ENCODE results near the gene FKBP8.

The FKBP8 gene

DNA sequence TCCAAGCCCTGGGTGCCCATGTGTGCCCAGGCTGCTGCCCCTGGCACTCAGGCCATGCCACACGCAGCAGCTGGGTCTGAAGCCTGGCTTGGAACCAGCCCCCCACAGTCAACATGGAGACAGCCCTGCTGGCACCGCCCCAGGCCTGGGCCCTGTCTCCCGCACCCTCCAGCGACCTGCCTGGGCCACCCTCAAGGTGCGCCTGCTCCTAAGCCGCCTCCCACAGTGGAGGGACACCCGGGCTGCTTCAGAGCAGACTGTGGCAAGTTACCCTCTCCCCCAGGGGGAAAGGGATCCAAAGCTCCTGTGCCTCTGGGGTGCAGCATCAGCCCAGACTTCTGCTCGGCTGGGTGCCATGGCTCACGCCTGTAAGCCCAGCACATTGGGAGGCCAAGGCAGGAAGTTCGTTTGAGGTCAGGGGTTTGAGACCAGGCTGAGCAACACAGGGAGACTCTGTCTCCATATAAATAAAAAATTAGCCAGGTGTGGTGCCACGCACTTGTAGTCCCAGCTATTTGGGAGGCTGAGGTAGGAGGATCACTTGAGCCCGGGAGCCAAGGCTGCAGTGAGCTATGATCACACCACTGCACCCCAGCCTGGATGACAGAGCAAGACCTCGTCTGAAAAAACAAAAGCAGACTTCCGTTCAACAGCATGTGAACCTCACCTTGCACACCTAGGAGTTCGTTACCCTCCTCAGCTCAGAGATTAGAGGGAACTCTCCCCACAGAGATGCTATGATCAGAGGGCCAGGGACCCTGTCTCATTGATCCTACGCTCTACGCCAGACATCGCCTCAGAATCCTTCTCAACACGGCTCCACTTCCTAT is 37.1 kb downstream of the FKBP8 start:
- no peak for DNase-seq (ENCODE audit: low read depth)
- H3K4me3 ChIP-seq (ENCODE audit: low read depth, low read length): no peak overlapping the region

DNA sequence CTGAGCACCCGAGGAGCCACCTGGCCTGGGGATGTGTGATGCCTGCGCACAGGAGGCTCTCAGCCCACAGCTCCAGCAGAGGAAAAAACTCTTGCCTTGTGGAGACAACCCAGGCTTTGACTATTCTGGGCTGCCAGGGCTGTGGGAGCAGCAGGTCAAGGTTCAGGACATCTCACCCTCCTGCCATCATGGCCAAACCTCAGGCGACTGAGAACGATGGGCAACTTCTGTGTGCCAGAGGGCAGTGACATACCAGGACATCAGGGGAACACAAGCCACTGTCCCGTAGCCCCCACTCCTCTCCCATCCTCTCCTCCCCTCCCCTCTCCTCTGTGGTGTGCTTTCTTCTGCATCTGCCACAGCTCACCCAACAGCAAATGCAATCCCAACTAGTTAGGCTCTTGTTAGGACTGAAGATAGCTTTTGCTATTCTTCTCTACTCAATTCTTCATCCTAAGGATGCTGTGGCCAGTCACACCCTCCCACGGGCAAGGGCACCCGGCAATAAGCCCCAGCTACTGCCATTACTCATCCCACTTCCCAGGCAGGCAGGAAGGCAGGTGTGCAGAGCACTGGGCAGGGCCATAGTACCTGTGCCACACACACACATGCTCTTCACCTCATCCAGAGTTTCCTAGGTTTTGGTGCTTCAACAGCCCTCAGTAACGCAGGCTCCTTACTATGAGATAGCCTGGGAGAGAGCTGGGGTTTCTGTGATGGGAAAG is 38.3 kb downstream of the FKBP8 start:
- no peak overlapping the region for H3K4me3 ChIP-seq (ENCODE audit: low read depth, low read length)
- no peak for DNase-seq (ENCODE audit: low read depth)

DNA sequence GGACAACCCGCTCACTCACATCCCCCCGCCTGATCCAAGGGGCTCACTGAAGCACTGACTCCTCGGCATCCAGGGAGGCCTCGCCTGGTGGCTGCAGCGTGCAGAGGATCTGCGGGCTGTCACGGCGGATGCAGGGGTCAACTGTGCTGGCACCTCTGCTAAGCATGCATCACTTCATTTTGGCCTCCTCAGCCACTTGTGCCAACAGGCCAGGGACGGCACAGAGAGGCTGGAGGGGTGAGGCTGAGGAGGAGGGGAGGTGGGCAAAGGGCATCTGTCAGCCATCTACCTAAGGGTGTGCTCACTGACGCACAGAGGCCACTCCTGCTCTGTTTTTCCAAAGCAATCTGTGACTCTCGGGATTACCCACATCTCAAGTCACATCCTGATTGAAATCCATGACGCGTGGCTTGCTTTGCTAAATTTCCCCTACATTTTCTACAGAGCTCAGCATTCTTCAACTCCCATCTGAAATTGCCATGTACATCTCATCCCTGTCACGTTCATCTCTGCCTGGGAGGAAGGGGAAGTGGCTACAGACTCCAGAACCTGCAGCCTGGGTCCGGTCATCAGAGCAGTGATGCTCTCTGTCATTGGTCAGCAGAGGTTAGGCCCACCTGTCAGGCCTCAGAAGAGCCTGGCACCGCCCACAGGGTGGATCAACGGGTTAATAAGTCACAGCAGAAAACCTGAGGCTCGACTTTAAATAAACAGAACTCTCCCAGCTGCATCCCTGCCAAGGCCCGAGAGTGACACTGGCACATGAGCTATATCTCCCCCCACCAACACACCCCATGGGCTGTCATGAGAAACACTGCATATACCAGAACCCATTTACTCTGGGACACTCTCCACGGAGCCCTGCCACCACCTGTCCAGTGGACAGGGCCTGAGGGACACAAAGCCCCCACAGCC is 39.1 kb downstream of the FKBP8 start:
- no peak for DNase-seq (ENCODE audit: low read depth)
- no peak overlapping the region for H3K4me3 ChIP-seq (ENCODE audit: low read depth, low read length)

DNA sequence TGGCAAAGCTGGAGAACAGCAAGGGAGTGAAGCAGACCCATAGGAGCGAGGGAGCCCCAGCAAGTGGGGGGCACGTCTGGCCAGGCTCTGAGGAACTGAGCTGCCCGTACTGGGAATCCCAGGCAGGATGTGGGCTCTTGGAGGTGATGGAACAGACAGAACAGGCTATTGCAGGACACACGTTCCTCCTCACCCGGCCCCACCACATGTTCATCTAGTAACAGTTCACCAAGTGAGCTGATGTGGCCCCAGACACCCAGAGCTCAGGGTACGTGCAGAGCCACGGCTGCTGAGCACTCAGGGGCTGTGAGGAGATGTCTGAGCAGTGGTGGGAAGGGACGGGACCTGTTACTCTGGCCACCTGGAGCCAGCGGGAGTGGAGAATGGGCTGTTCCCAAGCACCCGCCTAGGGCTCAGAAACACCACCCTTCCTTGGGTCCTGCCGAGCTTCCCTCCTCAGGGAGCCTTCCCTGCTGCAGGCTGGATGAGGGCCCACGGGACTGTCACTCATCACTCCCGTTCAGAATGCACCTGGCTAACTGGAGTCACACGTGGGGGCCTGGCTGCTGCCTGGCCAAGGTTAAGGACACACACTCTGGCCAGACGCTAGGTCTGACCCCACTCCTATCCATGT is 39.9 kb downstream of the FKBP8 start:
- no peak for DNase-seq (ENCODE audit: low read depth)
- H3K4me3 ChIP-seq (ENCODE audit: low read depth, low read length): no peak overlapping the region

DNA sequence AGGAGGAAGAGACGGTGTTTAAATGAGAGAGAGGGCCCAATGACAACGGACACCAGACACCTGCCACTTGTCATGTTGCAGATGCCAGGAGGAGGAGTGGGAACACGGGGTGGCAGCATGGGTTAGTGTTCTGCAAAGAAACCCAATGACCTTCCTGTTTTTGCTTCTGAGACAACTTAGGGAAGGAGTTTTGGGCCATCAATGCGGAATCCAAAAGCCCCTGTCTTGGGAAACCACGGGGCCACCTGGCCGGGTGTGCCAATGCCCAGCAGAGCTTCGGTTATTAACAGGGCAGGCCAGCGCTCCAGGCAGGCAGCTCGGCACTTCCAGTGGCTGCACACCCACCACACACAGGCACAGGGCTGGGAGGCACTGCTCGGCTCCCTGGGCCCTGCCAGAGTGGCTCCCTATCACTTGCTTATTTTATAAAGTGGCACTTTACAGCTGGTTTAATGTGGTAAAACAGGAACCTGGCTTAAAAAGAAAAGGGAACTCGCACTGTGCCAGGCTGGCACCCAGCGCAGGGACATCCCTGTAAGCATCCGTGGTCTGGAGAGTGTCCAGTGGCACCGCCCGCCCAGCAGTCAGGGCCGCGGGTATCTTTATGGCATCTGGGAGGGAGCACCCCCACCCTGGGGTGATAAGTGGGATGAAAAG is 40.6 kb downstream of the FKBP8 start:
- no peak overlapping the region for H3K4me3 ChIP-seq (ENCODE audit: low read depth, low read length)
- DNase-seq (ENCODE audit: low read depth): no peak

DNA sequence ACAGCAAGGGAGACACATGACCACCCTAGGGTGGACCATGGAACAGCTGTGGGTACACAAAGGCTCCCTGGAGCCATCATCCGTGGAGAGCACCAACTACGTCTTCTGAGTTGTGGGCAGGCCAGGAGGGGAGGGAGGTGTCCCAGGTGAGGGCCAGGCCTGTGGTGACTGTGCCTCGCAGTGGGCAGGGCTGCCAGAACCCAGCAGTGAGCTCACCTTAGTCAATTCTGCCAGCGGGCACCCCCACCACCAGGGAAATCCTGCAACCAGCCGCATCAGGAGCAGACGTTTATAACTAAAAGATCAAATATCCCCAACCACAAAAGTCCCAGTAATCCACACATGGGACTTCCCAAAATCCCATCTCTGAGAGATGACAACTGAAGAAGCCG is 41.1 kb downstream of the FKBP8 start:
- no peak for DNase-seq (ENCODE audit: low read depth)
- no peak overlapping the region for H3K4me3 ChIP-seq (ENCODE audit: low read depth, low read length)

DNA sequence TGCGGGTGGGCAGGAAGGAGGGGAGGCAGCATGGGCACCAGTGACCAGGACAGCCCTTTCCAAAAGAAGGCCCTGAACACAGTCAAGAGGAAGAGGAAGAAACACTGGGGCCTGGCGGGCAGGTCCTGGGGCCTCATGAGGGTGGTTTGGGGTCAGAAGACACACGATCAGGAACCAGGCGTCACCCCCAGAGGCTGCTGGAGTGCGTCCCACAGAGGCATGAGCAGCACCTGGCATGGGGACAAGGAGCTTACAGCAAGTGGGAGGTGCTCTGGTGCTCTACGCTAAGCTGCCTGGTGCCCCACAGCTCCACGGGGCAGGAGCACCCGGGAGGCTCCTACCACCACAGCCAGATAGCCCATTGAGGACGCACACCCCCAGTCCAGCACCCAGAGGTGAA is 41.5 kb downstream of the FKBP8 start:
- no peak for DNase-seq (ENCODE audit: low read depth)
- H3K4me3 ChIP-seq (ENCODE audit: low read depth, low read length): no peak overlapping the region

DNA sequence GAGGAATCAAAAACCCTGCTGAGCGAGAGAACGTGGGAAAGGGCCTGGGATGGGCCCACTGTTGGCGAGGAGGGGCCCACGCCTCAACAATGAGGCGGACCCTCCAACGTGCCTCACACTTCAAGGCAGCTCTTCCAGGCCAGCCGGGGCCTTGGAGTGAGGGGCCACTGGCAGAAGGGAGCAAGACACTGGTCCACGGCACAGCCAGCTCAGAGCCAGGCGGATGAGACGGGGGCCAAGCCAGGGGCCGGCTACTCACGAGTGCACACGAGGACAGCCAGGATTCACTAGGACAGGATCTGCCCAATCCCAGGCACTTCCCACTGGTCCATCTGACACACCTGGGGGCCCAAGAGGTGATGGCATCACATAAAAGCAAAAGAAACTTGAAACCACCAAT is 42.0 kb downstream of the FKBP8 start:
- no peak for DNase-seq (ENCODE audit: low read depth)
- no peak overlapping the region for H3K4me3 ChIP-seq (ENCODE audit: low read depth, low read length)

DNA sequence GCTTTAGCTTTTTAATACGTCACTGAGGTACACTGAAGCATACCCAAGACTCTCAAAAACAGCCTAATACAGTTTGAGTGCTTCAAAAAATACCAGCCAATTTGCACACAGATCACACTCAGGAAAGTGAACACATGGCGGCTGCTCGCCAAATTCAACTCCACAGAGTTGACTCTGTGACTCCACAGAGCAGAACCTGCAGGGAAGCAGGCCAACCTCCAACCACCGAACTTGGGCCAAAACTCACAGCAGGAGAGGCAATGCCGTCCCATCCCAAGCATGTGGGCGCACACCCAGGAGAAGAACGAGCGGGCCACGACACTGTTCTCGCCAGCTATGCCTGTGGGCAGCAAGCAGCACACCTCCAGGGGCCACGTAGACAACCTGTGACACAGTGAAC is 42.6 kb downstream of the FKBP8 start:
- H3K4me3 ChIP-seq (ENCODE audit: low read depth, low read length): no peak overlapping the region
- no peak for DNase-seq (ENCODE audit: low read depth)

DNA sequence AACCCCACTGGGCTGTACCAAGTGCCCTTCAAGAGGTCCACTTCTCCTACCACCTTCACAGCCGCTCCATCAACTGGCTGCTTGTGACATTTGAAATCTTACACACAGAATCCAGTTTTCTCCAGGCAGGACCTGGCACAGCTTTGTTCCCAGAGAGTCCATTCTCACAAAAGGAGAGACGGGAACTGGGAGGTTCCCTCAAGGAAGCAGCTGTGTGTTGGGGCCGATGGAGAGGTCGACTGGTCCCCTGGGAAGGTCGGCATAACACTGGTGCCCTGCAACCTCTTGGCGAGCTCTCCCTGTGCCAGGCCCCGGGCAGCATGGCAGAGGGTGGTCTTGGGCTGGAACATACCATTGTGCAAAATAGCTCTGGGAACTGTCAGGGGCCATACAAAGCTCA is 43.0 kb downstream of the FKBP8 start:
- no peak for DNase-seq (ENCODE audit: low read depth)
- no peak overlapping the region for H3K4me3 ChIP-seq (ENCODE audit: low read depth, low read length)

DNA sequence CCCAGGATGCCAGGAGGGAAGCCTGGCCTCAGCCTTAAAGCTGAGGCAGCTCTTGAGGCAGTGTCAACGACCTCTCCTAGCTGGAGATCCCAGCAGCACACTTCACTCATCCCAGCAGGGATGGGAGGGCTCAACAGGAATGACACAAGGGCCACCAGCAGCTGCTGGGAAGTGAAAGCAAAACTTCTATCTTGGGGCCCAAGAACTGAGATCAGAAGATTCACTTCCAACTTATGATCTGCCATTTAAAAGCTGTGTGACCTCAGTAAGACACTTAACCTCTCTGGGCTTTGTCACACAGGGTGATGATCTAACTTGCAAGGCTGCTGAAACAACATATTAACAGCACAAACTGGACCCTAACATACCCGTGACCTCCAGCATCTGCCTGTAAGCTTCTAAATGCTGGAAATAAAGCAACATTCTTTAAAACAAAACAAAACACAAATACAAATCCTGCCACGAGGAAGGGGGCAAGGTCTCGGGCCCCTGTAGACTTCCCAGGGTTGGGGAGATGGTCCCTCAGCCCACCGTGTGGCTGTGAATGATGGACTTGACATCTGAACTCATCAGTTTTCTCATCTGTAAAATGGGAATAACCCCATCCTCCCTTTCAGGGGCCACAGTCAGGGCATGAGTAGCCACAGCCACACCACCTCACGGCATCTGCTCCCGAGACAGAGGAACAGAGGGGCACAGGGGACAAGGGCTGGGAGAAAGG is 44.2 kb downstream of the FKBP8 start:
- DNase-seq (ENCODE audit: low read depth): no peak
- H3K4me3 ChIP-seq (ENCODE audit: low read depth, low read length): no peak overlapping the region

DNA sequence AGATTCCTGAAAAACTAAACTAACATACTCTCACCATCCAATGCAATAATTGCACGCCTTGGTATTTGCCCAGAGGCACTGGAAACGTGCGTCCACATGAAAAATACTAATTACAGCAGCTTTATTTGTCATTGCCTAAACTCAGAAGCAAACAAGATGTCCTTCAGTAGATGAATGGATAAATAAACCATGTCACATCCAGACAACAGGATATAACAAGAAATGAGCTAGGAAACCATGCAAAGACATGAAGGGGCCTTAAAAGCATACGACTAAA is 46.5 kb downstream of the FKBP8 start:
- no peak for DNase-seq (ENCODE audit: low read depth)
- no peak overlapping the region for H3K4me3 ChIP-seq (ENCODE audit: low read depth, low read length)

DNA sequence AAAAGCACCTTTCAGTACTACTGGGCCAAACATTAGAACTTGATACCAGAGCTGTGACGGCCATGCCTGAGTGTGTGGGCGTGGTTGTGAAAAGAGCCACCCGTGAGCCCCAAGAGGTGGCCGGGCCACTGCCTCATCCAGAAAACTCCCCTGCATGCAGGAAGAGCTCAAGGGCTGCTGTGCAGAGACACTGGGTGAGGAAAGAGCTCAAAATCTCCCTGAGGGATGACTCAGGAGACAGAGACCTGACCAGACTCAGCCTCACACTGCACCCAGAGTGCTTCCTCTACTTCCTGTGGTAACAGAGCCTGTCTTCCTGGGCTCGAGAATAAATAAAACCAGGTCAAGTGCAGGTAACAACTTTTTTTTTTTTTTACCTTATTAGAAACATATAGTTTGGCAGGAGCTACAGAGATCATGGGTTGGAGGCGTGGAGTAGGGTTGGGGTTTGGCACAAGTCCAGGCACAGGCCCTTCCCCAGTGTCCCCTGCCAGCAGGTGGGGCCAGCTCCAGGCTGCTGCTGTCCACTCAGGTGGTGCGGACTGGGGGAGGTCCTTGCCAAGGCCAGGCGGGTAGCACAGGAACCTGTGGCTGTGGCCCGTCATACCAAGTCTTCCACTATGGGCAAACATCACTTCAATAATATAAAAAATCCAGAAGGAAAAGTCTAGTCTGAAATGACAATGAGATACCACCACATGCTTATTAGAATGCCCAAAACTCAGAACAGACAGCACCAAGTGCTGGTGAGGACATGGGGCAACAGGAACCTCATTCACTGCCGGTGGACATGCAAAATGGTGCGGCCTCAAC is 47.0 kb downstream of the FKBP8 start:
- H3K4me3 ChIP-seq (ENCODE audit: low read depth, low read length): no peak overlapping the region
- no peak for DNase-seq (ENCODE audit: low read depth)

DNA sequence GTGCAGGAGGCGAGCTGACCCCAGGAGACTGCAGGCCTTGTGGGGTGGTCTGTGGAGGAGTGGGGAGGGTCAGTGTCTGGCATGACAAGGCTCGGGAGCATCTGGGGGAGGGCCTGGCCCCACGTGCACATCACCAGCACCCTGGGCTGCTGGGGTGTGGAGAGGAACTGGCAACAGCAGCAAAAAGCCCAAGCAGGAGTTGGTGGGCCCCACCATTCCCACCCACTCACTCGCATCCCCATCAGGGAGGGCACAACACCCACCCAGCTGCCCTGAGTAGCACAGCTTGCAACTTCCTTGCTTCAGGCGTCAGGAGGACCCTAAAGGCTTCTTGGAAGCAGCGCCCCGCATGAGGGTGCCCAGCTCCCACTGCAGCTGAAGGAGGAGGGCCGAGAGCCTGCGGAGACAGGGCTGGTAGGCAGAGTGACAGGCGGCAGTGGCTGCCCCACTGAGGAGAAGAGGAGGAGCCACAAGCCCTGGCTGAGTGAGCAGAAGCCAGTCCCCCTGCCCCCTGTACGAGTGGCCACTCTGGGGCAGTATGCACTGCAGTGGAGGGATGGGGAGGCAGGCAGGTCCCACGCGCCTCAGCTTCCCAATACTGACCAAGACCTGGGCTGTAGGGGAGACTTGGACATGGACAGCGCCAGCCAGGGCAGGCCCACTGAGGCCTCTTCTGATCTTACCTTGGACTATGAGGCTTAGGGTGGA is 48.0 kb downstream of the FKBP8 start:
- no peak for DNase-seq (ENCODE audit: low read depth)
- no peak overlapping the region for H3K4me3 ChIP-seq (ENCODE audit: low read depth, low read length)

DNA sequence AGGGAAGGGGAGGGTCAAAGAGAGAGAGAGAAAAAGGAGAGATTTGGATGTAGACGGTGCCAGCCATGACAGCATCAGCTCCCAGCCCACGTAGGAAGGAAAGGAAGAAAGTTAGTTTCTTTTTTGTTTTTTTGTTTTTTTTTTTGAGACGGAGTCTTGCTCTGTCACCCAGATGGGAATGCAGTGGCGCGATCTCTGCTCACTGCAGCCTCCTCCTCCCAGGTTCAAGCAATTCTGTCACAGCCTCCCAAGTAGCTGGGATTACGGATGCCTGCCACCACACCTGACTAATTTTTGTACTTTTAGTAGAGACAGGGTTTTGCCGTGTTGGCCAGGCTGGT is 49.1 kb downstream of the FKBP8 start:
- DNase-seq (ENCODE audit: low read depth): no peak

DNA sequence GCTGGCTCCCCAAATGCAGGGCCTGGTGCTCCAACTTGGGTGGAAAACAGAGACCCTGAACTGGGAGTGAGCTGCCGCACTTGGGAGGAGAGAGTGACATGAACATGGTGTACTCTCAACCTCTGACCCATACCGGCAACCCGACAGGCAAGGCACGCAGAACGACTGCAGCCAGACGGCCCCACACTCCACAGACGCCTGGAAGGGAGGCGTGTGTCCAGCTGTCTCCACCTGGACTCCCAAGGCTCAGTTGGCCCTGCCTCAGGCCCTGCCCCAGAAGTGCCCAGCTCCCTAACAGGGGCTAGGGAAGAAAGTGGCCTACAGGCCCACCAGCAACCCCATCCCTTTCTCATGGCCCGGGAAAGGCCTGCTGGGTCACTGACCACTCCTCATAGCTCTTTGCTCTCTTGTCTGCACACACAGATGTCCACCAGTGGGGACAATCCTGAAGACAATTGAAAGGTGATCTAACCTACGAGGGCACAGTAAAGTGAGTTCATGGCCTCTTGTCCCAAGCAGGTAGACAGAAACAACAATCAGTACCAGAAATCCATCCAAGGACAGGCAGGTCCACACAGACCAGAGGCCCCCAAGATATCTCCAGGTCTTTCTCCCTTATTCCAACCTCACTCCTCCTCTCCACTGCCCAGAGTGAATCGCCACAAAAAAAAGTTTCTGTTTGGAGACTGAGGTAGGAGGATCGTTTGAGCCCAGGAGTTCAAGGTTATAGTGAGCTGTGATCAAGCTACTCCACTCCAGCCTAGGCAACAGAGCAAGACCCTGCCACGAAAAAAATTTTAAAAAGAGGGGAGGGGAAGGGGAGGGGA is 49.7 kb downstream of the FKBP8 start:
- no peak overlapping the region for H3K4me3 ChIP-seq (ENCODE audit: low read depth, low read length)

More for the DNA sequence above, 49.1 kb downstream of the FKBP8 start:
- no peak overlapping the region for H3K4me3 ChIP-seq (ENCODE audit: low read depth, low read length)

More for the DNA sequence above, 49.7 kb downstream of the FKBP8 start:
- no peak for DNase-seq (ENCODE audit: low read depth)
